ENCODE measurements around the gene CFAP70. TPM values are rescaled to one million over a fixed set of nuclear protein-coding genes. Genes with fewer than 3 reads are reported as not detected.
"Not testable (repeated sequence)": the region's sequence is repeated elsewhere in the genome, so short reads cannot be mapped to it uniquely, and the experiment has no call there.

Gene CFAP70
- total and polyA plus RNA-seq, 5 donors from 2014 or later, result 0.09 to 2.6 (median 0.25) TPM; not detected in 2

- Mint-ChIP-seq H3K9me3 (no peaks in the 10 kb centered on the region), H3K36me3 (no peaks in the 10 kb centered on the region), H3K27me3 (no peaks in the 10 kb centered on the region), H3K4me3 (no peak overlapping the region), H3K27ac (no peak overlapping the region), H3K4me1 (no peaks in the 10 kb centered on the region)
- Histone ChIP-seq H3K27ac (ENCODE audit: insufficient read depth, low read length, poor library complexity, severe bottlenecking) (no peak overlapping the region), H3K36me3 (ENCODE audit: control insufficient read depth, insufficient read depth, low read length) (no peaks in the 10 kb centered on the region), H3K4me3 (ENCODE audit: low read depth, low read length) (no peak overlapping the region), H3K9me3 (ENCODE audit: control insufficient read depth in 2 of 2, low read length in 2 of 2) (no peaks in the 10 kb centered on the region), H3K27me3 (ENCODE audit: control insufficient read depth, insufficient read depth, low read length) (no peaks in the 10 kb centered on the region), H3K4me1 (ENCODE audit: control insufficient read depth, insufficient read depth, low read length, poor library complexity, severe bottlenecking) (no peaks in the 10 kb centered on the region)
- ATAC-seq (ENCODE audit: low read depth in 2 of 2), result no peak
- no peak for DNase-seq
Observed at GRCh38 chr10:73339436-73339835, 19.2 kb downstream of the CFAP70 start.

GRCh38 chr10:73338801-73339368 is 19.8 kb downstream of the CFAP70 start:
- no peaks in the 10 kb centered on the region for H3K36me3 Mint-ChIP-seq
- Histone ChIP-seq H3K27me3 (ENCODE audit: control insufficient read depth, insufficient read depth, low read length) (no peaks in the 10 kb centered on the region), H3K36me3 (ENCODE audit: control insufficient read depth, insufficient read depth, low read length) (no peaks in the 10 kb centered on the region), H3K4me1 (ENCODE audit: control insufficient read depth, insufficient read depth, low read length, poor library complexity, severe bottlenecking) (no peaks in the 10 kb centered on the region), H3K27ac (ENCODE audit: insufficient read depth, low read length, poor library complexity, severe bottlenecking) (no peak overlapping the region), H3K9me3 (ENCODE audit: control insufficient read depth in 2 of 2, low read length in 2 of 2) (no peaks in the 10 kb centered on the region), H3K4me3 (ENCODE audit: low read depth, low read length) (no peak overlapping the region)
- H3K27ac Mint-ChIP-seq, result no peak overlapping the region
- H3K4me1 Mint-ChIP-seq, result no peaks in the 10 kb centered on the region
- H3K4me3 Mint-ChIP-seq, result no peak overlapping the region
- no peaks in the 10 kb centered on the region for H3K9me3 Mint-ChIP-seq
- DNase-seq, result no peak
- ATAC-seq (ENCODE audit: low read depth in 2 of 2), result no peak
- peaks cover 4% of the 10 kb centered on the region for H3K27me3 Mint-ChIP-seq

GRCh38 chr10:73333202-73333601 is 25.5 kb downstream of the CFAP70 start:
- Mint-ChIP-seq H3K9me3 (peaks cover 0 to 3% (median 0%) of the 10 kb centered on the region in 7 donors), H3K27ac (no peak overlapping the region), H3K4me1 (no peaks in the 10 kb centered on the region), H3K36me3 (peaks cover 3% of the 10 kb centered on the region), H3K27me3 (peaks cover 10% of the 10 kb centered on the region), H3K4me3 (no peak overlapping the region)
- no peaks in the 10 kb centered on the region for H3K4me1 ChIP-seq (ENCODE audit: control insufficient read depth, insufficient read depth, low read length, poor library complexity, severe bottlenecking)
- DNase-seq, result no peak
- no peak overlapping the region for H3K27ac ChIP-seq (ENCODE audit: insufficient read depth, low read length, poor library complexity, severe bottlenecking)
- no peaks in the 10 kb centered on the region for H3K27me3 ChIP-seq (ENCODE audit: control insufficient read depth, insufficient read depth, low read length)
- no peaks in the 10 kb centered on the region for H3K36me3 ChIP-seq (ENCODE audit: control insufficient read depth, insufficient read depth, low read length)
- no peak overlapping the region for H3K4me3 ChIP-seq (ENCODE audit: low read depth, low read length)
- no peak for ATAC-seq (ENCODE audit: low read depth in 2 of 2)
- H3K9me3 ChIP-seq (ENCODE audit: control insufficient read depth in 2 of 2, low read length in 2 of 2), result no peaks in the 10 kb centered on the region

- H3K36me3 Mint-ChIP-seq, result peaks cover 3% of the 10 kb centered on the region
- H3K27me3 Mint-ChIP-seq, result peaks cover 10% of the 10 kb centered on the region
- H3K4me3 ChIP-seq (ENCODE audit: low read depth, low read length), result no peak overlapping the region
- H3K4me1 Mint-ChIP-seq, result no peaks in the 10 kb centered on the region
- H3K4me3 Mint-ChIP-seq, result no peak overlapping the region
- no peak overlapping the region for H3K27ac ChIP-seq (ENCODE audit: insufficient read depth, low read length, poor library complexity, severe bottlenecking)
- ATAC-seq (ENCODE audit: low read depth in 2 of 2), result no peak
- no peak for DNase-seq
- peaks cover 0 to 3% (median 0%) of the 10 kb centered on the region in 7 donors for H3K9me3 Mint-ChIP-seq
- H3K9me3 ChIP-seq (ENCODE audit: control insufficient read depth in 2 of 2, low read length in 2 of 2), result no peaks in the 10 kb centered on the region
- no peak overlapping the region for H3K27ac Mint-ChIP-seq
- no peaks in the 10 kb centered on the region for H3K4me1 ChIP-seq (ENCODE audit: control insufficient read depth, insufficient read depth, low read length, poor library complexity, severe bottlenecking)
- no peaks in the 10 kb centered on the region for H3K27me3 ChIP-seq (ENCODE audit: control insufficient read depth, insufficient read depth, low read length)
- no peaks in the 10 kb centered on the region for H3K36me3 ChIP-seq (ENCODE audit: control insufficient read depth, insufficient read depth, low read length)
Observed at GRCh38 chr10:73332379-73332778, 26.3 kb downstream of the CFAP70 start.

GRCh38 chr10:73328523-73328922 is 30.1 kb downstream of the CFAP70 start:
- H3K36me3 Mint-ChIP-seq; H3K9me3 Mint-ChIP-seq; DNase-seq; H3K4me3 Mint-ChIP-seq; ATAC-seq (ENCODE audit: low read depth in 2 of 2); H3K4me3 ChIP-seq (ENCODE audit: low read depth, low read length); H3K27me3 Mint-ChIP-seq; H3K36me3 ChIP-seq (ENCODE audit: control insufficient read depth, insufficient read depth, low read length); H3K4me1 ChIP-seq (ENCODE audit: control insufficient read depth, insufficient read depth, low read length, poor library complexity, severe bottlenecking); H3K27ac Mint-ChIP-seq; H3K27me3 ChIP-seq (ENCODE audit: control insufficient read depth, insufficient read depth, low read length); H3K27ac ChIP-seq (ENCODE audit: insufficient read depth, low read length, poor library complexity, severe bottlenecking); H3K4me1 Mint-ChIP-seq; H3K9me3 ChIP-seq (ENCODE audit: control insufficient read depth in 2 of 2, low read length in 2 of 2): not testable (repeated sequence)

GRCh38 chr10:73325290-73325689 is 33.4 kb downstream of the CFAP70 start:
- H3K27me3 ChIP-seq (ENCODE audit: control insufficient read depth, insufficient read depth, low read length); ATAC-seq (ENCODE audit: low read depth in 2 of 2); H3K9me3 ChIP-seq (ENCODE audit: control insufficient read depth in 2 of 2, low read length in 2 of 2); H3K4me1 Mint-ChIP-seq; H3K27ac ChIP-seq (ENCODE audit: insufficient read depth, low read length, poor library complexity, severe bottlenecking); H3K4me3 Mint-ChIP-seq; H3K4me1 ChIP-seq (ENCODE audit: control insufficient read depth, insufficient read depth, low read length, poor library complexity, severe bottlenecking); DNase-seq; H3K4me3 ChIP-seq (ENCODE audit: low read depth, low read length); H3K27me3 Mint-ChIP-seq; H3K27ac Mint-ChIP-seq; H3K36me3 Mint-ChIP-seq; H3K9me3 Mint-ChIP-seq; H3K36me3 ChIP-seq (ENCODE audit: control insufficient read depth, insufficient read depth, low read length): not testable (repeated sequence)

GRCh38 chr10:73323582-73323981 is 35.1 kb downstream of the CFAP70 start:
- H3K4me1 Mint-ChIP-seq; H3K27me3 Mint-ChIP-seq; H3K27ac Mint-ChIP-seq; H3K9me3 Mint-ChIP-seq; H3K27ac ChIP-seq (ENCODE audit: insufficient read depth, low read length, poor library complexity, severe bottlenecking); H3K4me1 ChIP-seq (ENCODE audit: control insufficient read depth, insufficient read depth, low read length, poor library complexity, severe bottlenecking); H3K36me3 ChIP-seq (ENCODE audit: control insufficient read depth, insufficient read depth, low read length); H3K9me3 ChIP-seq (ENCODE audit: control insufficient read depth in 2 of 2, low read length in 2 of 2); H3K27me3 ChIP-seq (ENCODE audit: control insufficient read depth, insufficient read depth, low read length); H3K4me3 Mint-ChIP-seq; H3K4me3 ChIP-seq (ENCODE audit: low read depth, low read length); DNase-seq; ATAC-seq (ENCODE audit: low read depth in 2 of 2); H3K36me3 Mint-ChIP-seq: not testable (repeated sequence)

- DNase-seq (no peak), ATAC-seq (ENCODE audit: low read depth in 2 of 2) (no peak)
- no peaks in the 10 kb centered on the region for H3K36me3 ChIP-seq (ENCODE audit: control insufficient read depth, insufficient read depth, low read length)
- Mint-ChIP-seq H3K36me3 (peaks cover 11% of the 10 kb centered on the region), H3K9me3 (peaks cover 0 to 15% (median 5%) of the 10 kb centered on the region in 7 donors), H3K27me3 (no peaks in the 10 kb centered on the region), H3K4me1 (no peaks in the 10 kb centered on the region), H3K4me3 (no peak overlapping the region), H3K27ac (no peak overlapping the region)
- peaks cover 12 to 16% of the 10 kb centered on the region in 2 experiments for H3K9me3 ChIP-seq (ENCODE audit: control insufficient read depth in 2 of 2, low read length in 2 of 2)
- H3K27ac ChIP-seq (ENCODE audit: insufficient read depth, low read length, poor library complexity, severe bottlenecking), result no peak overlapping the region
- no peak overlapping the region for H3K4me3 ChIP-seq (ENCODE audit: low read depth, low read length)
- H3K27me3 ChIP-seq (ENCODE audit: control insufficient read depth, insufficient read depth, low read length), result no peaks in the 10 kb centered on the region
- H3K4me1 ChIP-seq (ENCODE audit: control insufficient read depth, insufficient read depth, low read length, poor library complexity, severe bottlenecking), result no peaks in the 10 kb centered on the region
Observed at GRCh38 chr10:73310475-73310874, 48.2 kb downstream of the CFAP70 start.

Measured in CD4-positive, CD25-positive, alpha-beta regulatory T cell (primary cell).